DOHH2 (cell line): Measurements from ENCODE around the gene CYP3A5.

ENCODE experiments used
- H3F3A ChIP-seq: fragments of 200-600 bp; sonication (generic), shearing (Covaris generic); 2 replicates; pipeline ENCODE4 v1.6.0; 2016; ENCODE audit warnings: antibody characterized with exemption, mild to moderate bottlenecking; ENCODE audit not compliant: control insufficient read depth, insufficient read depth
- H3K27ac ChIP-seq: fragments of 200-600 bp; sonication (generic); 2 replicates; pipeline ENCODE4 v1.5.1; 2014; ENCODE audit warnings: low read depth, mild to moderate bottlenecking, low read length, moderate library complexity
- H3K27me3 ChIP-seq: fragments of 200-600 bp; sonication (generic); 2 replicates; pipeline ENCODE4 v1.6.1; 2014; ENCODE audit warnings: mild to moderate bottlenecking, low read length, mixed read lengths; ENCODE audit not compliant: control insufficient read depth
- H3K36me3 ChIP-seq: fragments of 200-600 bp; sonication (generic); 2 replicates; pipeline ENCODE4 v1.6.1; 2014; ENCODE audit warnings: mild to moderate bottlenecking, low read length, moderate library complexity, mixed read lengths; ENCODE audit not compliant: control insufficient read depth
- H3K4me1 ChIP-seq: fragments of 200-600 bp; sonication (generic); 2 replicates; pipeline ENCODE4 v1.6.1; 2014; ENCODE audit warnings: mild to moderate bottlenecking, low read length, mixed read lengths; ENCODE audit not compliant: control insufficient read depth
- H3K4me2 ChIP-seq: fragments of 200-600 bp; sonication (generic); 2 replicates; pipeline ENCODE4 v1.6.0; 2014; ENCODE audit warnings: mild to moderate bottlenecking, low read length, moderate library complexity
- H3K4me3 ChIP-seq: fragments of 200-600 bp; sonication (generic); 2 replicates; pipeline ENCODE4 v1.5.1; 2014; ENCODE audit warnings: mild to moderate bottlenecking, low read length, mixed read lengths
- H3K79me2 ChIP-seq: fragments of 200-600 bp; sonication (generic); 2 replicates; pipeline ENCODE4 v1.6.1; 2014; ENCODE audit warnings: mild to moderate bottlenecking, low read length, mixed read lengths; ENCODE audit not compliant: control insufficient read depth
- H3K9me2 ChIP-seq: fragments of 200-600 bp; sonication (generic); replicated peaks from 2 replicates; pipeline ENCODE4 v1.6.1; 2014; ENCODE audit warnings: mild to moderate bottlenecking, low read length, mixed read lengths; ENCODE audit not compliant: control insufficient read depth
- H3K9me3 ChIP-seq: fragments of 200-600 bp; sonication (generic); 2 replicates; pipeline ENCODE4 v1.6.1; 2014; ENCODE audit warnings: antibody characterized with exemption, low read length, mixed read lengths; ENCODE audit not compliant: control insufficient read depth, insufficient read depth
- H4K20me1 ChIP-seq: fragments of 200-600 bp; sonication (generic); 2 replicates; pipeline ENCODE4 v1.6.0; 2014; ENCODE audit warnings: low read depth, mild to moderate bottlenecking, antibody characterized with exemption, low read length, moderate library complexity; ENCODE audit not compliant: control insufficient read depth, insufficient read depth
- CTCF ChIP-seq: fragments of 200-600 bp; sonication (generic); IDR thresholded peaks from one replicate; pipeline ENCODE4 v1.5.1; 2014; ENCODE audit warnings: antibody characterized with exemption, mild to moderate bottlenecking, low read depth, low read length; ENCODE audit not compliant: poor library complexity, severe bottlenecking
- EZH2phosphoT487 ChIP-seq: fragments of 200-600 bp; sonication (generic); IDR thresholded peaks from 2 replicates; pipeline ENCODE4 v1.6.1; 2017; ENCODE audit warnings: borderline replicate concordance, mild to moderate bottlenecking, antibody characterized with exemption, low read length, moderate library complexity, mixed read lengths

Gene CYP3A5

DNA sequence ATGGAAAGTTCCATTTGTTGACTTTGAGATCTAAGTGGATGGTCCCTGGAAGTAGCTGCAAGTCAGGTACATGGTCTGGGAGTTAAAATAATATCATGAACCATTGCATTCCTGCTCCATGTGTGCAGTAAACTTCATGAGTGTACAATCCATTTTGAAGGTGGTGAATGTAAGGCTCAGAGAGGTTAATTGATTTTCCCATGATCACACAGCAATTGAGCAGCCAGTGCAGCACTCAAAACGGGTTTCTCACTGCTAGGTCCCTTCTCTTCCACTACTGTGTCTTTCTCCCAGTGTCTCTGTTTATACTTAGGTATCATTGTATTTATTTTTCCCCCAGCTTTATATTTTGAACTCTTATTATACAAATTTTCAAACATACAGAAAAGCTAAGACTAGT lies 53.1 kb downstream of the CYP3A5 start:
- no peaks in the 10 kb centered on the region for H3F3A ChIP-seq
- no peak overlapping the region for H3K4me2 ChIP-seq
- no peaks in the 10 kb centered on the region for H3K9me3 ChIP-seq
- H3K27ac ChIP-seq, result no peak overlapping the region
- no peak for TF ChIP-seq CTCF
- no peak for TF ChIP-seq EZH2phosphoT487
- no peaks in the 10 kb centered on the region for H3K4me1 ChIP-seq
- no peaks in the 10 kb centered on the region for H3K79me2 ChIP-seq
- no peaks in the 10 kb centered on the region for H3K9me2 ChIP-seq
- no peak overlapping the region for H3K4me3 ChIP-seq
- peaks cover 4% of the 10 kb centered on the region for H4K20me1 ChIP-seq
- H3K36me3 ChIP-seq, result peaks cover 97% of the 10 kb centered on the region
- no peaks in the 10 kb centered on the region for H3K27me3 ChIP-seq

DNA sequence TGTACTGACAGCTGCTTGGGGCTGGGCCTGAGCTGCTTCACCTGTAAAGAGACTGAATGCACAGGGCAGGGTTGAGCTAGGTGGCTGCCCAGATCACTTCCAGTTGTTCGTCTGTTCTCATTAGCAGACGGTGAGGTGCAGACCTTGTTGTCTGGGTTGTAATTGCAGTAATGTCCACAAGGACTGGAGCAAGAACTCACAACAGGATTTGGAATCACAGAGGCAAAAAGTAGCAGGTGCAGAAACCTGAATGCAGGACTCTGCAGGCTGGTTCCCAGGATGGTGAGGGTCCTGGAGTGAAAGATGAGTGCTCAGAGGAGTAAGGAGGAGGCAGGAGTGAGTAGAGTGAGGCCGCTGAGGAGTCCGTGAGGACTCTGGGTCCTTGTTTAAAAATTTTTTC lies 53.8 kb downstream of the CYP3A5 start:
- TF ChIP-seq CTCF, result no peak
- TF ChIP-seq EZH2phosphoT487, result no peak
- no peaks in the 10 kb centered on the region for H3K4me1 ChIP-seq
- no peaks in the 10 kb centered on the region for H3F3A ChIP-seq
- no peak overlapping the region for H3K4me3 ChIP-seq
- H3K27ac ChIP-seq, result no peak overlapping the region
- no peaks in the 10 kb centered on the region for H3K27me3 ChIP-seq
- H3K36me3 ChIP-seq, result peaks cover 97% of the 10 kb centered on the region
- H3K9me3 ChIP-seq, result no peaks in the 10 kb centered on the region
- H3K4me2 ChIP-seq, result no peak overlapping the region
- H4K20me1 ChIP-seq, result peaks cover 4% of the 10 kb centered on the region
- H3K79me2 ChIP-seq, result no peaks in the 10 kb centered on the region
- H3K9me2 ChIP-seq, result no peaks in the 10 kb centered on the region

DNA sequence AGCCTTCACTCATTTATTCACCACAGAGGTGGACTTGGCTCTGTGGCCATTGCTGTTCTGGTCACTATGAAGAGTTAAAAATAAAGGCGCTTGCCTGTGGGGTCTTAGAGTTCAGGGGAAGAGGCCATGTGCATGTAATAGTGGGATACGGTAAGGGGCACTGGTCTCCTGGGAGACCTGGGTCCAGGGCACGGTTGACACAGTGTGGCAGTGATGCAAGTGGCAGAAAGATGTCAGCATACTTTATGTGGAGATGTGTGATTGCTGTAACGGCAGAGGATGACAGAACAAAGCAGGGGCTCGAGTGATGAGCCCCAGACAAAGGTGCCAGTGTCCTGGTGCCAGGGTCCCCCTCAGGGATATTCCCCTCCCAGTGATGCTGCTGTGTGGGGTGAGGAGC lies 54.5 kb downstream of the CYP3A5 start:
- H3K79me2 ChIP-seq, result no peaks in the 10 kb centered on the region
- H3K4me1 ChIP-seq, result no peaks in the 10 kb centered on the region
- no peak overlapping the region for H3K4me3 ChIP-seq
- H3K9me2 ChIP-seq, result no peaks in the 10 kb centered on the region
- no peak overlapping the region for H3K27ac ChIP-seq
- no peaks in the 10 kb centered on the region for H3K9me3 ChIP-seq
- H4K20me1 ChIP-seq, result peaks cover 1% of the 10 kb centered on the region
- no peak for TF ChIP-seq EZH2phosphoT487
- no peak for TF ChIP-seq CTCF
- no peak overlapping the region for H3K4me2 ChIP-seq
- H3F3A ChIP-seq, result no peaks in the 10 kb centered on the region
- peaks cover 97% of the 10 kb centered on the region for H3K36me3 ChIP-seq
- no peaks in the 10 kb centered on the region for H3K27me3 ChIP-seq

DNA sequence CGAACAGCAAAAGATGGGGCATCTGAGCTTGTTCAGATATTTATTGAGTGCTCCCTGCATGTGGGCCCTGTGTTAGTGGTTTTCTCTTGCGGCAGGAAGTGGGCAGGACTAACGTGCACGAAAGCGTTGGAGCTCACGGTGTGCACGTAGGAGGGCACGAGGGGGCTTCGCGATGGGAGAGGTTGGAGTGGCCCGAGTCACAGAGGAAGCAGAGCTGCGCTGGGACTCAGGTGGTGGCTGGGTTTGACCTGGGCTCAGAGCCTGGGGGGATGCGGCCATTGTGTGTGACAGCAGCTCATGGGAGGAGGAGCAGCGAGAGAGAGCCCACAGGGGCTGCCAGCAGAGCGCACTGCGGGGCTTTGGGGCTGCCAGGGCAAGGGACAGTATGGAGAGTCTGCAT lies 55.3 kb downstream of the CYP3A5 start:
- H3K9me2 ChIP-seq, result no peaks in the 10 kb centered on the region
- TF ChIP-seq EZH2phosphoT487 (no peak), CTCF (no peak)
- no peaks in the 10 kb centered on the region for H3K27me3 ChIP-seq
- no peaks in the 10 kb centered on the region for H3F3A ChIP-seq
- H3K4me1 ChIP-seq, result no peaks in the 10 kb centered on the region
- H3K27ac ChIP-seq, result no peak overlapping the region
- H3K79me2 ChIP-seq, result no peaks in the 10 kb centered on the region; the same call in 1 of the 2 replicates
- no peak overlapping the region for H3K4me3 ChIP-seq
- no peak overlapping the region for H3K4me2 ChIP-seq
- H3K36me3 ChIP-seq, result peaks cover 97% of the 10 kb centered on the region
- no peaks in the 10 kb centered on the region for H4K20me1 ChIP-seq
- no peaks in the 10 kb centered on the region for H3K9me3 ChIP-seq
